Right lung (tissue), 5 donors: ENCODE data around the gene C20orf144. TPM values are rescaled to one million over a fixed set of nuclear protein-coding genes. Genes with fewer than 3 reads are reported as not detected.
A peak's percentile ranks its signal among the peaks of the same experiment; 100 is the strongest.

Source experiments
- DNase-seq, 2 donors: peaks; one replicate each; pipeline ENCODE4 v3.0.0-alpha.2; 2013
- polyA plus RNA-seq, 5 donors: library from polyadenylated mRNA; unstranded; fragments of 120-200 nt; gene quantifications; one replicate each; pipeline versions ENCODE4 v1.2.1 to v1.2.3, GENCODE V29; 2013; ENCODE audit warnings: inconsistent platforms in 1 of 5, low replicate concordance in 1 of 5; ENCODE audit not compliant: insufficient read length in 5 of 5, insufficient read depth in 1 of 5

C20orf144 gene
- polyA plus RNA-seq, 5 donors = 0.32 to 0.60 (median 0.39) TPM

DNA sequence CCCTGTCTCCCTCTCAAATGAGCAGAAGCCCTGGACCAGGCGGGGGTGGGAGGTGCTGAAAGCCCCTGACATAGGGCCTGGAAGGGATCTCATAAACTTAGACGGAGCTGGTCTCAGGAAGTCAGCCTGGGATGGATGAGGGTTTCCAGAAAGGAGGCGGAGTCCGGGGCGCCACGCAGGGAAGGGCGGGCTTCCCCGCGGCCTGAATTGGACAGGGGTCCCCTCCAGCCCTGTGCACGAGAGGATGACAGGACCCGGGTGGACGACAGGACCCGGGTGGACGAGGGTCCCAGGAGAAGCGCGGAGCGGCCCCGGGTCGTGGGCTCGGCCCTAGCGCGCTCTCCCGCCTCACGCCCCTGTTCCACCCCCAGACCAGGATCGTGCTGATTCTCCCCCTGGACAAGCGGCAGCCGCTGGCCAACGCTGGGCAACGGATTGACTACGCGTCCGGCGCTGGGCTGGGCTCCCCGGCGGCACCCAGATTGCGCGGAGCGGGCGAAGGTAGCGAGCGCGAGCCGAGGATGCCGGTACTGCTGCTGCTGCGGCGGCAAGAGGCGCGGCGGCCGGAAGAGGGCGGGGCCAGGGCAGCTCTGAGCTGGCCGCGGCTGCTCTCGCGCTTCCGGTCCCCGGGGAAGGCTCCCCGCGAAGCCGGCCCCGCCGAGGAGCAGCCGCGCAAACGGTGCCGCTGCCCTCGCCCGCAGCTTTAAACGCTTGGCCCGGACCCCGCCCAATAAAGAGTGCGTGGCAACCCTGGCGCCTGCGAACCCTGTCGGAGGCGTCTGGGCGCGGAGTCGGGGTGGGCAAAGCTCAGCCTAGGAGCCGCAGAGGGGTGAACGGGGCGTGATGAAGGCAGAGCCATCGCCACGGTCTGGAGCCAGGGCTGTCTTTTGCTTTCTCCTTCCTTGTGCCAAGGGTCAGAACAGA lies 1.3 kb downstream of the C20orf144 start:
- peak; percentile 72 to 74 for DNase-seq

DNA sequence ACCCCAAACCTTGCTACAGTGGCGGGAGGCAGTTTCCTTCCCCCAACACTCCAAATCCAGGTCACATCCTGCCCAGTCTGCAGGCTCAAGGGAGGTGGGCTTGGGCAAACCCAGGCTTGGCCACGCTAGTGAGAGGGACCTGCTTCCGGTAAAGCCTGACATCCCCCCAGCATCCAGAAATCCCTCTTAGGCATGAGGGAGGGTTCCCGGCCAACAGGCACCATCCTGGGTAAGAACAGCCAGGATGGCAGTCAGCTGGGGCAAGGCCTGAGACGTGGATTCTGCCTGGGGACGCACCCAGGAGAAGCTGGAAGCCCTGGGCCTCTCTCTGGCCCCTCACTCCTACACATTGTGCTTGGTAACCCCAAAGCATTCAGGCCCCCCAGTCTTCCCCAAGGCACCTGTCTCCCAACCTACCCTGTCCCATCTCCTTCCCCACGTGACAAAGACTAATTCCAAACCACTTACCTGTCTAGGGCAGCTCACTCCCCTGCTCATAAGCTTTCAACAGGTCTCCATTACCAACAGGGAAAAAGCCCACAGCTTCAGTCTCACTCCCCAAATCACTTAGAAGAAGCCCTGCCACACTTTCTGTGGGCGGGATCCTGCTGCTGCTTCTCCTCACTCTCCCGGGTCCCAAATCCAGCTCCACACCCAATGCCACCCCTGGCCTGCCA lies 2.1 kb downstream of the C20orf144 start:
- DNase-seq = no peak

DNA sequence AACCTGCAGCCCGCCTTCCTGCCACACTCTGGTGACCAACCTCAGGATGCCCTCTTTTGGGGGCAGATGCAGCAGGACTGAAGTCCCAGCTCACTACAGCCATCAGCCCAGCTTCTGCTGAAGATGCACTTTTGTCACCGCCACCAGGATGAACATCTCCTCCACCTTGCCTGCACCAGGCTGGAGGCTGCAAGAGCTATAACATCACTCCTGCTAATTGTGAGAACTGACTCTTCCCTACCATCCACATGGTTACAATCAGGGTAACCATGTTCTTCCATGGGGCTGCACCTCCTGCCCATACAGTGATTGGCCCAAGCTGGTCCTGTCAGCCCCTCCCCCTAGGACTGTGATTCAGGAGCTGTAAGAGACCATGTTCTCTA lies 2.6 kb downstream of the C20orf144 start:
- DNase-seq = no peak

DNA sequence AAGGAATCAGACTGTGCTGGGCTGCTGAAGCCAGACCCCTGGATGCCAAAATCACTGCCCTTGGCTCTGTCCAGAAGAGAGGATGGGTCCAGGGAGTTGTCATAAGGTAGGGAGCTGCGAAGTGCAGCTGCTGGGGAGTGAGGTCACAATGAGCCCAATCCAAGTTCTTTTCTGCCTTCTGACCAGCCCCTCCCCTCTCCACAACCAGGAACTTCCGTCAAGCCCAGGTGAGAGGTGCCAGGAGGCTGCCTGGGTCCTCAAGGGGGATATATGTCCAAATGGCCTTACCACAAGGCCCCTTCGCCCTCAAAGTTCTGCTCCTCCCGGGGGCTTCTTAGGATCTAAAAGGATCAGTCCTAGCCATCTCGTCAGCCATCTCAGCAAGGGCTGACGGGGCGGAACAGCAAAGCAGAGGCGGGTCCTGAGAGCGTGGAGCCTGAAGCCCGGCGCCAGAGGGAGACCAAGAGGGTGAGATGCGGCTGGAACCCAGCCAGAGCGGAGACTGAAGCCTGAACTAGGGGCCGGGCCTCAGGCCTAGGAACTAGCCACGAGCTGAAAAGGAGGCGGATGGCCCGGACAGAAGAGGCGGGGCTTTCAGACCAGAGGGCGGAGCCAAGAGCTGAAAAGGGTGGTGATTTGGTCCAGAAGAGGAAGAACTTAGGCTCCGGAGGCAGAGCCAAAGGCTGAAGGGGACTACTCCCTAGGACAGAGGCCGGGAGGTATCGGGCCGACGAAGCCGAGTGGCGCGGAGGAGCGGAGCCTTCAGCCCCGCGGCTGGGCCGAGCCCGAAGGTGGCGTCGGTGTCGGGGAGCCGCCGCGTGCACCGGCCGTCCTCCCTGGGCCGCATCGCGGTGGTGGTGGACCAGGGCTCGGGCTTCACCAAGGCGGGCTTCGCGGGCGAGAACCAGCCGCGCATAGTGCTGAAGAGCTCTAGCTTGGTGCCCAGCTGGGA lies 4.4 kb downstream of the C20orf144 start, which contains the start of gene ACTL10:
TSS of gene ACTL10 (plus strand) at position 651 of the 952 bp plus-strand sequence. CDS start 555 bp downstream, outside the sequence.
- DNase-seq = peak; percentile 92 to 96

DNA sequence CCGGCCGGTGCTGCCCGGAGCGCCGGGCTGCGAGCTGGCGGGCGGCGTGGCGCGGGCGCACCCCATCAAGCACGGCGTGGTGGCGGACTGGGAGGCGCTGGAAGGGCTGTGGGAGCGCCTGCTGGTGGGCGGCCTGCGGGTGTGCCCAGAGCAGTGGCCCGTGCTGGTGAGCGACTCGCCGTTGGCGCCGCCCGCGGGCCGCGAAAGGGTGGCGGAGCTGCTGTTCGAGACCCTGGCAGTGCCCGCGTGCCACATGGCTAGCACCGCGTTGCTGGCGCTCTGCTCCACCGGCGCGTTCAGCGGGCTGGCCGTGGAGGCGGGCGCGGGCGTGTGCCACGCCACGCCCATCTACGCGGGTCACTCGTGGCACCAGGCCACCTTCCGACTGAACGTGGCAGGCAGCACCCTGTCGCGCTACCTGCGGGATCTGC lies 5.1 kb downstream of the C20orf144 start:
- DNase-seq = no peak

DNA sequence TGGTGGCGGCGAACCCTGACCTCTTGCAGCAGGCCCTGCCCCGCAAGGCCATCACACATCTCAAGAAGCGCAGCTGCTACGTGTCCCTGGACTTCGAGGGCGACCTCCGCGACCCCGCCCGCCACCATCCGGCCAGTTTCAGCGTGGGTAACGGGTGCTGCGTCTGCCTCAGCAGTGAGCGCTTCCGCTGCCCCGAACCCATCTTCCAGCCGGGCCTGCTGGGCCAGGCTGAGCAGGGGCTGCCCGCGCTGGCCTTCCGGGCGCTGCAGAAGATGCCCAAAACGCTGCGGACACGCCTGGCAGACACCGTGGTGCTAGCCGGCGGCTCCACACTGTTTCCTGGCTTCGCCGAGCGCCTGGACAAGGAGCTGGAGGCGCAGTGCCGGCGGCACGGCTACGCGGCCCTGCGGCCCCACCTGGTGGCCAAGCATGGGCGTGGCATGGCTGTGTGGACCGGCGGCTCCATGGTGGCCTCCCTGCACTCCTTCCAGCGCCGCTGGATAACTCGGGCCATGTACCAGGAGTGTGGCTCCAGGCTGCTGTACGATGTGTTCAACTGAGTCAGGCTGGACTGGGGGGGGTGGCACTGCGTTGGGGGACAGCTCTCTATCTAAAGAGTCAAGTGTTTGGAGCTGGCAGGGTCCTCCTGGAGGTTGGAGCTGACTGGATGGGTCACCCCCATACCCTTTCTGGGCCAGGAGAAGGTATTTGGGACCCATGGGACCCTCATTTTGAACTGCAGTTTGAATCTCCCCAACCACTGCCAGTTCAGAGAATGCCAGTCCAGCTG lies 5.7 kb downstream of the C20orf144 start:
- no peak for DNase-seq

DNA sequence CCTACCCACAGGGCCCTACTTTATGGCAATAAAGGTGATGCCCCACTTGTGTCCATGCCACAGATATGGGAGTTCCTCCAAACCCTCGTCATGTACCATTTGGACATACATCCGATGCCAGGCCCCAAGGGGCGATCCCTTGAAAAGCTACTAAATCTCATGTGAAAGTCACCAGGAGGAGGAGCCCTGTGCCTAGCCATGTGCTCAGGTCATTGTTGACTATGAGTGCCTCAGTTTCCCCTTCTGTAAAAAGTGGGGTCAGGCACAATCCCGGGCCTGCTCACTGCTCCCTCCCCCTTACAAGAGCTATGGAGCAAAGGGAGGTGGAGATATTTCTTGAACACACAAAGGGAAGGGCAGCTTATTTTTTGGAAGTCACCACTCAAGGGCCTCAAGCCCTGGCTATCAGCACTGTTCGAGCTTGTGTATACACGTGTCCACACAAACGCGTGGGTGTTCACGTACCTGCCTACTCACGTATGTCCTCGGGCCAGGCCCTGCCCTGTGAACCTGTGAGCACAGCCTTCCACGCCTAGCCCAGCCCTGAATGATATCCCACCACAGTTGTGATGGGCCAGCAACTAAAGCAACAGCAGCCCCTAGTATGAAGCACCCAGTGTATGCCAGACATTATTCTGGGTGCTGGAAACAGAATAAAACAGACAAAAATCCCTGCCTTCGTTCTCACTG lies 6.5 kb downstream of the C20orf144 start:
- no peak for DNase-seq

DNA sequence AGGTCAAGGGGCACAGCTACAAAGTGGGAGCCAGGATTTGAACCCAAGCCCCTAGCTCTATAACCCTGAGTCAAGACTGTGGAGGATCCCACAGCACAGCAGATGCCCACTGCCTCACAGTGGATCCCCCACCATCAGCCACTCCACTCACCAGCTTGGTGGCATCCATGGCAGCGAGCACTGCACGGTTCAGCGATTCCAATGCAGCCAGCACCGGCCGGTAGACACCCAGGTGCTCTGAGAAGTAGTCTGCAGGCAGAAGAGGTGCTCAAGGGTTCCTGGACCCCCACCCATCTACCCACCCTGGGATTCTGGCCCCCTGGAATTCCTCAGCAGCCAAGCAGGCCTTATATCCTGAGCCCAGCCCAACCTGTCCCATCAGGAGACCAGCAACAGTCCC lies 7.1 kb downstream of the C20orf144 start:
- DNase-seq = no peak

DNA sequence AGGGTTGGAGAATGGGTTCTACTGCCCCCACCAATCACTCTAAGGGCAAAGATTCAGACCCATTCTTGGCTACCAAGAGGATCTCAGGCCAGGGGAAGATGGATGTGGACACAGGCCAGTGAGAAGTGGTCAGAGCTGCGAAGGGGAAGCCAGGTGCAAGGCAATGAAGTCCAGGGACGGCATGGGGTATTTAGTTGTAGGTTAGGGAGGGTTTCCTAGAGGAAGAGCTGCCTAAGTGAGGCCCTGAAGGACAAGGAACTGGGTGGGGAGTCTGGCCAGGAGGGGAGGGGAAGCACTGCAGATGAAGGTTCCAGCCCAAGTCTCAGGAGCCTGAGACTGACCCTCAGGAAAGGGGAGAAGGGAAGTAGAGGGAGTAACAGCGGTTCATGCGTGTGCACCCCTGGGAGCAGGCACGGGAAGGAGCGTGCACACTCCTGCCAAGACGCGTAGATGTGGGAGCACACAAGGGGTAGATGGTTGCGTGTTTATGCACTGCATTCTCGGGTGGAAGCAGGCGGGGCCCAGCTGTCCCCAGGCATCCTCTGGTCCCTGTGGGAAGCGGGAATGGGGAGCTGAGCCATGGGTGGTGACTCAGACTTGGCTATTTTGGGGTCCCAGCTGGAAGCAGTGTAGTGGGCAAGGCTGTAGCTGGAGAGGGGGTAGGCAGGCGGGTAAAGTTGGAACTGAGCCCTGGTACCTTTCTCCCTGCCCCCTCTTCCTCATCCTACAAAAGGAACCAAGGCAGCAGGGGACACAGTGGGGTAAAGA lies 7.9 kb downstream of the C20orf144 start:
- no peak for DNase-seq

DNA sequence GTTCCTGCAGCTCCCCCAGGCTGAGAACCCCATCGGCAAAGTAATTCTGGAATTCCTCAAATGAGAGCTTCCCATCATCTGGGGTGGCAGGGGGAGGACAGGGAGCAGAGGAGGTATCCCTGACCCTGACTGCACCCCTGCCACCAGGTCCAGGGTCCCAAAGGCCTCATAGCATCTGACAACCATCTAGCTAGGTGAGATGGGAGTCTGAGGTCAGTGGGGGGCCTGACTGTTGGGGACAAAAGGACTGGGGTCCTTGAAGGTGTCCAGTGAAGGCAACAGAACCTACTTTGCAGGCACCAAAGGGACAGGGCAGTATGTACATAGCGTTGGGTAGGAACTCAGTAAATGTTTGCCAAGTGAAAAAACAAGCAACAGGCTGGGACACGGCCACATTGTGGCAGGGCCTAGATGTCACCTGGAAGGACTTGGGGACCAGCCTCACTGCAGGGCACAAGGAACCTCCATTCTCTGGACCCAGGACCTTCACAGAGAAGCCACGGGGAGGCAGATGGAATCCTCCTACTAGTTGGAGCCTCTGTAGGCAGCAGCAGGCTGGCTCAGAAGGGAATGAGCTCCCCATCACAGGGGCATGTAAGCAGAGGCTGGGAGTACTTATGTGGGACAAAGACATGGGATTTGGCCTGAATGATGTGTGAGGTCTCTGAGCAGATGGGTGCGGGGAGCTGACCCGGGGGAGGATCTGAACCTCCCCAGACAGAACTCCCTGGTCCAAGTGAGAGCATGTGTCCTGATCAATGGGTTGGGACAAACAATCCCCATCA lies 8.8 kb downstream of the C20orf144 start:
- DNase-seq = no peak

DNA sequence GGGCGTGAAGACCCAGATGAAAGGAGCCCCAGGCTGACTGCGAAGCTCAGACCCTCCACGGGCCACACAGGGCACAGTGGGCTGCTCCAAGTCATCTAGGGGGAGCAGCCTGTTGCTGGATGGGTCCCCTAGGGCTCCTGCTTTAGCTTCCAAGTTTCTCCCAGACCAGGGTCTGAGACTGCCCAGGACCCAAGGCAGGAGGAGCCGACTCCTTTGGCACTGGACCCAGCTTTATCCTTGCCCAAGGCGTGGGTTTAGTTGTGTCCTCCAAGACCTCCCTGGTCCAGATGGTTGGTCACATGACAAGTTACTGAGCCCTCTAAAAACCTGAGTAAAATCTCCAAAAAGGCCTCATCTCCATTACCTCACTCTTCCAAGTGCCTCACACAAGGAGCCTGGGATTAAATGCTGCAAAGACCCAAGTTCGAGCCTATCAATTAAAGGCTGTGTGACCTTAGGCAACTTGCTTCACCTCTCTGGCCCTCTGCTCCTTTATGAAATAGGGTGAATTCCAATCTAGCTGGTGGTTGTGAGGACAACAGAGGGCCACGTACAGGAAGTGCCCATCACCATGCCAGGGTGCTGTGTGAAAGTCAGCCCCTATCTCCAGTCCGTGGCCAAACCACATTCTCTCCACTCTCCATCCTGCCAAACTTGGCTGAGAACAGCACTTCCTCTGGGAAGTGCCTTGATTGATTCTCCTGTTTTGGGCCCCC lies 9.6 kb downstream of the C20orf144 start:
- no peak for DNase-seq

DNA sequence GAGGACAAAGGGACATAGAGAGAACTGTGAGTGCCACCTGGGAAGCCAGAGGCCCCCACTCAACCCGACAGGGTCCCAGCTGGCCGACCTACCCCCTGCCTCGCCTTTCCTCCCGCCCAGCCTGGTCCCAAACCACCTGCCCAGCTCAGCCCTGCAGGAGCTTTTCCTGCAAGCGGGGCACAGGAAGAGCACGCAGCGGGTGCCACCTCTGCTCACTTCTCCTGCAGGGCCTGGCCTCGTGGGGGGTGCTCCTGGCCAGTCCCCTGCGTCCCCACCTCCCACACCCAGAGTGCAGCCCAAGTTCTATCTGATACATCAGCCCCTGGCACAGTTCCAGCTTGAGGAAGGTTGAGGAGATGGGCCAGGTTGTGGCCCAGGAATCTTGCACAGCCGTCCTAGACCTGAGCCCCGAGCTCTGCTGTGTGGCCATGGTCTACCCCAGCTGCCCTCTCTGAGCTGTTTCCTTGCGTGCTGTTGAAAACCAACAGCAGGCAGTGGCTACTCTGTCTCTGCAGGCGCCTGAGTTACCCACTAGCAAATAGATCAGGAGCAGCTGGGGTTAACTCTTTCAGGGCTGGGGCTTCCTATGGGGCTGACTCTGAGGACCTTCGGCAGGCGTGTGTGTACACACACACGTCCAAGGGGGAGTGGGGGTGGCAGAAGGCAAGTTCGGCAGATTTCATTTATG lies 10.4 kb downstream of the C20orf144 start:
- no peak for DNase-seq

DNA sequence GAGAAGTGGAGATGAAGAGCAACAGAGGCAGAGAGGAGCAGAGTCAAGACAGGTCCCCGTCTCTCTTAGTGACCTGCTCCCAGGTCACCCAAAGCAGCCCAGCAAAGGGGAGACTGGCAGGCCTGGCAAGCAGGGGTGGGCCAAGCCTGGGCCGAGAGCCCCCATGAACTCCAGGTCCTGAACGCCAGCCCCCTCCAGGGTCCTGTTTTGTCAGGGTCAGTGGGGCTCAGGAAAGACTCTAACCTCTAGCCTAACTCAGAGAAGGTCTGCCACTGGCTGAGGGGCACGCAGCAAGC lies 10.9 kb downstream of the C20orf144 start:
- no peak for DNase-seq

DNA sequence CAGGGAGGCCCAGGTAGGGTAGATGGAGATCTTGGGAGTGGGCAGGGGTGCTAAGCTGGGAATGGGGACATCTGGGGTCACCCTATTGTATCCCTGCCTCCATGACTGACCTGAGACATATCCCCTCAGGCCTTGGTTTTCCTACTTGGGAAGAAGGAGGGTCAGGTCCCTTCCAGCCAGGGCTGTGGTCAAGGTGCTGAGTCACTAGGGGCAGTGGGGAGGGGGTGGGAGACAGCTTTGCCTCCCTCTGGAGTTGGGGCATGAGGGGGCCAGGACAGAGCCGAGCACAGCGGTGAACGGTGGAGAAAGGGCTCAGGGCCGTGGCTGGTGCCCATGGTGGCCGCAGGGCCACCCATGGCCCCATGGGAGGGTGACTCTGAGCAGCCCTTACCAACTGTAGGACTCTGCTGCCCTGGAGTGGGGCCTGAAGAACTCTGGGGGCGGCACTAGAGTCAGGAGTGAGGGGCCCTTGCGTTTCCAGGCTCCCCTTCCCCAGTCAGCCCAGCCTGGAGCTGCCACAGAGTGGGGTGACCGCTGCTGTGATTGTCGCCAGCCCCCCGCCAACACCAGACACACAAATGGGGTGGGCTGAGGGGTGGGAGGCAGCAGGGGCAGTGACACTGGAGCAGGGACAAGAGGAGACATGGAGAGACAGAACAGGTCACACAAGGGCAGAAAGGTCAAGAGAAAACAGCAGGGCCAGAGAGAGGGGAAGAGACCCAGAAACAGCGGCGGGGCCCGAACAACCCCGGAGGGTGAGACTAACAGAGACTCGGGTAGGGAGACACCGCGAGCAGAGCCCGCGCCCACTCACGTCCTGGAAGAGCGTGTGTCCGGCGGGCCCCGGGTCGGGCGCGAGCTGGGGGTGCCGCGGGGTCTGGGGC lies 11.5 kb downstream of the C20orf144 start:
- no peak for DNase-seq

DNA sequence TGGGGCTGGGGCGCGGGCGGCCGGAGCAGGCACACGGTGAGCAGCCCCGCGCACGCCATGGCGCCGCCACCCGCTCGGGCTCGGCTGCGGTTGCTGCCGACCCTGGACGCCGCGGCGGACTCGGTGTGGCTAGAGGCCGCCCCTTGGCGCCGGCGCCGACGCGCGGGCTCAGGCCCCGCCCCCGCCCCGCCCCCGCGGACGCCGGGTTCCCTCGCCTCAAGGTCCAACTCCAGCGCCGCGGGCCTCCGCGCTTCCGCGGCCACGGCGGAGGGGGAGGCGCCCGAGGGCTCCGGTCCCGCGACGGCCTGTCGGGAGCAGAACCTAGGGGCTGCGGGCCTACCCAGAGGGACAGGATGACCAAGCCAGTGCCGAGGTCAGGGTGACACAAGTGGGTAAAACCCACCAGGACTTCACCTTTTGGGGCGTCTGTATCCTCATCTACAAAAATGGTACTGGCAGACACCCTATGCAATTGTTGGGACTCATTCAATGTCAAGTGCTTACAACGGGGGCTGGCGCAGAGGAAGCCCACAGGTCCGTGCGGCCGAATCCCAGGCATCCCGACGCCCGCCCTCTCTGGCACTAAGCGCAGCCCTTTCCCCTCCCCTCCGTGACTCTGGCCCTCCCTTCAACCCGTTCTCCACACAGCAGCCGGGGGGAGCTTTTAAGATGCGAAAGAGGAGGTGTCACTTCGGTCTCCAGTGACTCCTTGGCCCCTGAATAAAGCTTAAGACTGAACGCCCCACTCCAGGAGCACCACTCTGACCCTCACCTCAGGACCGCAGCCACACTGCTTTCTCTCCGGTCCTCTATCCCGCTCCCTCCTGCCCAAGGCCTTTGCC lies 12.4 kb downstream of the C20orf144 start, which contains the start of gene NECAB3:
TSS of gene NECAB3 (minus strand) at position 135 of the 842 bp plus-strand sequence. CDS start at position 59, 76 bp downstream.
- peak; percentile 75 to 78 for DNase-seq
